SU-DHL-6 (cell line): ENCODE measurements around the gene PITPNB.

Experiments
- H2AFZ ChIP-seq: fragments of 200-600 bp; sonication (generic); 2 replicates; pipeline ENCODE4 v1.6.1; 2014; ENCODE audit warnings: low read depth, mild to moderate bottlenecking, moderate library complexity, mixed read lengths, antibody characterized with exemption, low read length; ENCODE audit not compliant: severe bottlenecking
- H3F3A ChIP-seq: fragments of 200-600 bp; shearing (Covaris generic); 2 replicates; pipeline ENCODE4 v1.6.0; 2016; ENCODE audit warnings: antibody characterized with exemption, mild to moderate bottlenecking; ENCODE audit not compliant: insufficient read depth
- H3K27ac ChIP-seq: fragments of 200-600 bp; sonication (generic); 2 replicates; pipeline ENCODE4 v1.5.1; 2016; ENCODE audit warnings: low read depth, mild to moderate bottlenecking, low read length, moderate library complexity, mixed read lengths
- H3K27me3 ChIP-seq: fragments of 200-600 bp; sonication (generic), shearing (Covaris generic); 2 replicates; pipeline ENCODE4 v1.6.0; 2014; ENCODE audit warnings: mild to moderate bottlenecking, low read length
- H3K36me3 ChIP-seq: fragments of 200-600 bp; sonication (generic); 2 replicates; pipeline ENCODE4 v1.6.1; 2014; ENCODE audit warnings: mild to moderate bottlenecking, low read length, mixed read lengths
- H3K4me2 ChIP-seq: fragments of 300-600, 200-600 bp; shearing (Covaris generic), sonication (generic); 2 replicates; pipeline ENCODE4 v1.6.0; 2014; ENCODE audit warnings: low read length, low read depth, mild to moderate bottlenecking; ENCODE audit not compliant: poor library complexity, severe bottlenecking
- H3K4me3 ChIP-seq: fragments of 200-600 bp; sonication (generic); 2 replicates; pipeline ENCODE4 v1.5.1; 2014; ENCODE audit warnings: antibody characterized with exemption, low read length, mild to moderate bottlenecking, mixed read lengths; ENCODE audit not compliant: insufficient read depth, poor library complexity, severe bottlenecking
- H3K79me2 ChIP-seq: fragments of 200-600 bp; sonication (generic); 2 replicates; pipeline ENCODE4 v1.6.1; 2014; ENCODE audit warnings: mild to moderate bottlenecking, low read length, moderate library complexity; ENCODE audit not compliant: insufficient read depth
- H3K9ac ChIP-seq: fragments of 200-600 bp; sonication (generic); 2 replicates; pipeline ENCODE4 v1.7.0; 2014; ENCODE audit warnings: mild to moderate bottlenecking, low read length
- H3K9me2 ChIP-seq: fragments of 200-600 bp; sonication (generic); replicated peaks from 2 replicates; pipeline ENCODE4 v1.6.1; 2014; ENCODE audit warnings: low read length; ENCODE audit not compliant: insufficient read depth
- H3K9me3 ChIP-seq: fragments of 200-600 bp; sonication (generic); 2 replicates; pipeline ENCODE4 v1.6.1; 2014; ENCODE audit warnings: low read length, mixed read lengths; ENCODE audit not compliant: insufficient read depth
- H4K20me1 ChIP-seq: fragments of 200-600 bp; sonication (generic); 2 replicates; pipeline ENCODE4 v1.6.1; 2014; ENCODE audit warnings: low read depth, mild to moderate bottlenecking, antibody characterized with exemption, low read length, moderate library complexity, mixed read lengths
- CTCF ChIP-seq: fragments of 200-600 bp; sonication (generic); IDR thresholded peaks from one replicate; pipeline ENCODE4 v1.5.1; 2017; ENCODE audit warnings: antibody characterized with exemption, mild to moderate bottlenecking, low read length, moderate library complexity; ENCODE audit not compliant: insufficient read depth, poor library complexity, severe bottlenecking
- EZH2phosphoT487 ChIP-seq: fragments of 200-600 bp; sonication (generic), shearing (Covaris generic); conservative IDR thresholded peaks from 2 replicates; pipeline ENCODE4 v1.6.1; 2018; ENCODE audit warnings: mild to moderate bottlenecking, antibody characterized with exemption, low read length, moderate library complexity, mixed read lengths

The PITPNB gene

GRCh38 chr22:27900153-27900552, 18.9 kb downstream of the PITPNB start:
- Histone ChIP-seq H3K4me3 (no peak overlapping the region), H3F3A (no peaks in the 10 kb centered on the region), H4K20me1 (peaks cover 13% of the 10 kb centered on the region; the same call in 1 of the 2 replicates), H2AFZ (no peak overlapping the region), H3K79me2 (peaks cover 52% of the 10 kb centered on the region), H3K9me3 (no peaks in the 10 kb centered on the region), H3K27ac (no peak overlapping the region), H3K9ac (no peak overlapping the region), H3K4me2 (no peak overlapping the region), H3K36me3 (peaks cover 23% of the 10 kb centered on the region; the same call in 1 of the 2 replicates), H3K27me3 (no peaks in the 10 kb centered on the region), H3K9me2 (no peaks in the 10 kb centered on the region)
- no peak for TF ChIP-seq EZH2phosphoT487

- no peaks in the 10 kb centered on the region for H3K9me2 ChIP-seq
- no peaks in the 10 kb centered on the region for H3K9me3 ChIP-seq
- no peak overlapping the region for H3K4me2 ChIP-seq
- H3K36me3 ChIP-seq, result peaks cover 36% of the 10 kb centered on the region; the same call in 1 of the 2 replicates
- no peak overlapping the region for H3K27ac ChIP-seq
- H3K27me3 ChIP-seq, result no peaks in the 10 kb centered on the region
- no peak overlapping the region for H3K9ac ChIP-seq
- no peak overlapping the region for H2AFZ ChIP-seq
- H3K4me3 ChIP-seq, result no peak overlapping the region
- H3K79me2 ChIP-seq, result peaks cover 15% of the 10 kb centered on the region
- H4K20me1 ChIP-seq, result no peaks in the 10 kb centered on the region; the same call in 1 of the 2 replicates
- no peaks in the 10 kb centered on the region for H3F3A ChIP-seq
- TF ChIP-seq CTCF, result no peak
- TF ChIP-seq EZH2phosphoT487, result no peak
These were observed 22.8 kb downstream of the PITPNB start for GRCh38 chr22:27896245-27896644.

DNA sequence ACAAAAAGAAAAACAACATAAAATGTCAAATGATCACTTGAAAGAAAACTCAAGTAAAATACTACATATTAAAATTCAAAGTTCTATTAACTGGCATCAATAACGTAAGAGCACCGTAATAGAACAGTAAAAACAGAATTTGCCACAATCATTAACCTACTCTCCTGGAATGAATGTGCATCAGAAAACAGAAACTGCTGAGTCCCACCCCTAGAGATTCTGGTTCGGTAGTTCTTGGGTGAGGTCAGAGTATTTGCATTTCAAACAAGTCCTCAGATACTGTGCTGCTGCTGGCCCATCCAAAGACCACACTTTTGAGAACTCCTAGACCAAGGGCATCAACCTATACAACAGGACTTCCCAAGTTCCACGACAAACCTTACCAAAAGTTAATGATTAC, 23.5 kb downstream of the PITPNB start:
- Histone ChIP-seq H3K36me3 (peaks cover 32% of the 10 kb centered on the region; the same call in 1 of the 2 replicates), H3K27me3 (no peaks in the 10 kb centered on the region), H3K9ac (no peak overlapping the region), H3K9me3 (no peaks in the 10 kb centered on the region), H3F3A (no peaks in the 10 kb centered on the region), H3K79me2 (peaks cover 8% of the 10 kb centered on the region), H3K4me3 (no peak overlapping the region), H4K20me1 (no peaks in the 10 kb centered on the region), H3K9me2 (no peaks in the 10 kb centered on the region), H3K4me2 (no peak overlapping the region), H2AFZ (no peak overlapping the region), H3K27ac (no peak overlapping the region)
- TF ChIP-seq EZH2phosphoT487, result no peak
- TF ChIP-seq CTCF, result no peak

DNA sequence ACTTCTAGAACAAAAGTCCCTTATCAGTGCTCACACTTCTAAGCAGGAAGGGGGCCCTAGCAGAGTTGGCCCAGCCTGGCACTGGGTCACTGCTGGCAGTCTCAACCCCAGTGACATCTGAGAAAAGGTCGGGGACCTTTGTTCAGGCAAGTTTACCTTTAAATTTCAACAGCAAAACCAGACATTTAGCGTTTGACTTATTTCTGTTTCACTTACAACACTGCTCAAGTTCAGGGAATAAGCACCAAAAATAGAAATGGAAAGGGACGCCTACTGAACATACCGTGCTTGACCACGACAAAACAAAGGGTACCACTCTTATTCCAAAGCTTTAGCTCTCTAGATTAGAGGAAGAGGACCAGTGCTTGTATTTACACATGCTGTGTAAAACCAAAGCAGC, 26.2 kb downstream of the PITPNB start:
- no peak overlapping the region for H3K4me3 ChIP-seq
- no peak overlapping the region for H3K4me2 ChIP-seq
- H3K27ac ChIP-seq, result no peak overlapping the region
- H3K27me3 ChIP-seq, result no peaks in the 10 kb centered on the region
- H3K9me3 ChIP-seq, result no peaks in the 10 kb centered on the region
- H3K79me2 ChIP-seq, result 0 out of 2 replicates have a peak, but pooled peaks cover 4% of the 10 kb centered on the region
- TF ChIP-seq EZH2phosphoT487, result no peak
- no peak for TF ChIP-seq CTCF
- H3K9ac ChIP-seq, result no peak overlapping the region
- H3F3A ChIP-seq, result no peaks in the 10 kb centered on the region
- no peaks in the 10 kb centered on the region for H4K20me1 ChIP-seq
- H2AFZ ChIP-seq, result no peak overlapping the region
- no peaks in the 10 kb centered on the region for H3K9me2 ChIP-seq
- H3K36me3 ChIP-seq, result peaks cover 26% of the 10 kb centered on the region; the same call in 1 of the 2 replicates
